Bronchial smooth muscle cell (primary cell): ENCODE data around the gene NIT1. TPM values are rescaled to one million over a fixed set of nuclear protein-coding genes. Genes with fewer than 3 reads are reported as not detected.

ENCODE experiments used
- total RNA-seq: library from RNA; depleted of rRNA; stranded (reverse); fragments of >200 nt; gene quantifications from 2 replicates; pipeline ENCODE4 v1.2.1, GENCODE V29; 2014

Gene NIT1, protein sequence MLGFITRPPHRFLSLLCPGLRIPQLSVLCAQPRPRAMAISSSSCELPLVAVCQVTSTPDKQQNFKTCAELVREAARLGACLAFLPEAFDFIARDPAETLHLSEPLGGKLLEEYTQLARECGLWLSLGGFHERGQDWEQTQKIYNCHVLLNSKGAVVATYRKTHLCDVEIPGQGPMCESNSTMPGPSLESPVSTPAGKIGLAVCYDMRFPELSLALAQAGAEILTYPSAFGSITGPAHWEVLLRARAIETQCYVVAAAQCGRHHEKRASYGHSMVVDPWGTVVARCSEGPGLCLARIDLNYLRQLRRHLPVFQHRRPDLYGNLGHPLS
- total RNA-seq: 22.0 and 22.2 TPM in 2 replicates

DNA sequence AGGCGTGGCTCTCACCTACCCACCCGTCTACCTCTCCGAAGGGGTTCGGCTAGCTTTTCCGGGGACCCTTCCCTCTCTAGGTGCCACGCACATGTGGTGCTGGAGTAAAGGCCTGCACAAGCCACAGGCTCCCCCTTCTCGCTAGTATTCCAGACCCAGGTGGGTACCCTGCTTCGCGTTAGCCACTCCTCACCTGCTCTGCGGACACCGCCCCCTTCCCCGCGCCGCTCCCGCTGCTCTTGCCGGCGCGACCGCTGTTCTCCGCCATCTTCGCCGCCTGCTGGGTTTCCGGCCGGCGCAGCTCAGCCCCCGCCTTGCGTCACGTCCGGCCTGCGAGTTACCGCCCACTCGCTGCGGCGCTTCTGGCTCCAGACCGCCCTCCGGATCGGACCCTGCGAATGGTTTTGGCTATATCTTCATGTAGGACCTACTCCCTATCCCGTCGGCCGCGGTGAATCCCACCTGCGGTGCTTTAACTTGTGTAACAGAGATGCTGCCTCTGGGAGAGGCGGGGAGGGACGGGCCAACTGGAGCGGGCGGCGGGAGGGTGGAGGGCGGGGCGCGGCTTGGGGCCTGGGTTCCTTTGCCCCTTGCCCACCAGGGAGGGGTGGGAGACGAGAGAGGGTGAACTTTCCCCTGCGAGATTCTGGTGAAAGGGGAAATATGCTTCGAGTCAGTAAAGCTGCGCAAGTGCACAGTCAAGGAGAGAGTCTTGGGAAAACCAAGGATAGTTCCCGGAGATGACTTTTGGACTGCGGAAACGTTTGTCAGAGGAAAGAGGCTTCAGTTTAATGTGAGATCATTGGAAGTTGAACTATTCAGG is at the start of gene NIT1, which contains the start of gene PFDN2:
NIT1 (plus strand) TSS at position 347 of the 823 bp plus-strand sequence; CDS start at position 419, 72 bp downstream.
PFDN2 (minus strand) TSS at position 279 of the 823 bp plus-strand sequence; CDS start at position 268, 11 bp downstream.

DNA sequence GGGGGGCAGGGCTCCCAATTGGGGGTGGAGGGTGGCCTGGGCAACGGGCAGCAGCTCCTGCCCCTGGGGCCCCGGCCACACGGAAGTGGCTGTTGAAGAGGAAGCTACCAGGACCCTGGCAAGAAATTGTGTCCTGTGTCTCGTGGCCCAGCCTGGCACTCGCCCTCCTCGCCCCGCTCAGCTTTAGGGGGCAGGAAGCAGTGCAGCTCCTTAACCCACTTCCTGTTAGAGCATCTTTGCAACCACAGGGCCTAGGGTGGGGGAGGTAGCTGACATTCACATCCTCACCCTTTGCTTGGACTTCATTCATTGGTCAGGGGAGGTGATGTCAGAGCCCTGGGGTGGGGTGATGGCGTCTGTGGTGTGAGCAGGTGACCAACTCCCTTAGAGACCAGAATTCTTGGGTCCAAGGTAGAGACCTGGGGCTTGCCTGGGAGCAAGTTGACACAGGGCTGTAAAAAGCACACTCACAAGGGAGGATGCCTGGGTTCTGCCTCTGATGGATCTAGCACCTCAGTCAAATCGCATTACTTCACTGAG is 48.1 kb upstream of the NIT1 start, which contains the start of gene ARHGAP30:
ARHGAP30 (minus strand) TSS at position 161 of the 540 bp plus-strand sequence. CDS start 267 bp downstream, outside the sequence.

DNA sequence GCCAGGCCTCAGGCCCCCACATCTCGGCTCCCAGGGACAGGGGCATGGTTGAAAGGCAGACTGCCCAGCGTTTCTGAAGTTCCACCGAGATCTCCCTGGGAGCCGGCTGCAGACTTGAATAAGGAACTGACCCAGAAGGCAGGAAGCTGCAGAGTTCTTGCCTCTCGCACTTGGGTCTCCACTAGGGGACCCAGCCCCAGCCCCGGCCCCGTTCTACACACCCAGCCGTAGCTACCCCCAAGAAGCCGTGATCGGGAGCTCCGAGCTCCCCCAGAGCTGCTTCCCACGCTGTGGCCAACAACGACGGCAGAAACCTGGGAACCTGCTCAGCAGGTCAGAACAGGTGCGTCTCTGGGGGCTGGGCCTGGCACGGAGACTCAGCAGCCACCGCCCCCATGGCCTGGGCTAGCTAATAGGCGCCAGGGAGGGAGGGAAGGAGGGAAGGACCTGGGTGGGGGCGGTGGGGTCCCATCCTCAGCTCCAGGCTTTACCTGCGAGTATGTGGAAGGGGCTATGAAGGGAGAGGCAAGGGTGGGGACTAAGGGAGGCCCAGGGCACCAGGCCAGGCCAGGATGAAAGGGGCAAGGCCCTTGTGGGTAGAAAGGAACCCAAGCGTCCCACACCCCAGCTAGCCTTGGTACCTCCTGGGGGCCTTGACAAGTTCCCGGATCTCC is 28.5 kb upstream of the NIT1 start, which contains the start of gene NECTIN4:
NECTIN4 (minus strand) TSS at position 308 of the 674 bp plus-strand sequence; CDS start at position 46, 262 bp downstream.

DNA sequence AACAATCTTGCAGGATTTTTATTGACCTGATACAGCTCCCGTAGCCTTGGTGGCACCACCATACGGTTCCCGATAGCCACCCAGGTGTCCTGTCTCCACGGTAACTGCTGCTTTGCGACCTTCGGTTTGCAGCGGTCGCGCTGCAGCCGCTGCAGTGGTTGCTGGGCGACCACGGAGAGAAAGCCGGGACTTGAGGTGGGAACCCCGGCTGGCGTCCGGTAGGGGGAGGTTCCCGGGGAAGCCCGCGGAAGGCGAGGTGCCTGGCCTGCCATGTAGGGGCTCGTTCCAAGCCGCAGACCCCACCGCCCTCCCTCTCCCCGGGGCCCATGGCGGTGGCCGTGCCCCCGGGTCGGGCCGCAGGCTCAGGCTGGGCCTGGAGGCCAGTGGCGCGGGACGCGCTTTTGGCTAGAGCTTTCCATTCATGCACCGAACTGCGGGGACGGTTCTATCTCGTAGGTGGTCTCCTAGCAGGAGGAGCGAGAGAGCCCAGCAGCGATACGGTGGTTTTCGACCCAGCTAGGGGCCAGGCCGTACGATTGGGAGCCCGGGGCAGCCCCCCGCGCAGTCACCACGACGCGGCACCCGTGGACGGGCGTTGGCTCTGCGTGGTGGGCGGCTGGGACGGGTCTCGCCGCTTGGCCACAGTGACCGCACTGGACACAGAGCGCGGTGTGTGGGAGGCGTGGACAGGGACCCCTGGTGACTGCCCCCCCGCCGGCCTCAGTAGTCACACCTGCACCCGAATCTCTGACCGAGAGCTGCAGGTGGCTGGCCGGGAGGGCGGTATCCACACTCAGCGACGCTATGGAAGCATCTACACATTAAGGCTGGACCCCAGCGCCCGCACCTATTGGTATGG is 19.5 kb upstream of the NIT1 start, which contains the start of gene KLHDC9:
KLHDC9 (plus strand) TSS at position 152 of the 859 bp plus-strand sequence; CDS start at position 327, 175 bp downstream.

DNA sequence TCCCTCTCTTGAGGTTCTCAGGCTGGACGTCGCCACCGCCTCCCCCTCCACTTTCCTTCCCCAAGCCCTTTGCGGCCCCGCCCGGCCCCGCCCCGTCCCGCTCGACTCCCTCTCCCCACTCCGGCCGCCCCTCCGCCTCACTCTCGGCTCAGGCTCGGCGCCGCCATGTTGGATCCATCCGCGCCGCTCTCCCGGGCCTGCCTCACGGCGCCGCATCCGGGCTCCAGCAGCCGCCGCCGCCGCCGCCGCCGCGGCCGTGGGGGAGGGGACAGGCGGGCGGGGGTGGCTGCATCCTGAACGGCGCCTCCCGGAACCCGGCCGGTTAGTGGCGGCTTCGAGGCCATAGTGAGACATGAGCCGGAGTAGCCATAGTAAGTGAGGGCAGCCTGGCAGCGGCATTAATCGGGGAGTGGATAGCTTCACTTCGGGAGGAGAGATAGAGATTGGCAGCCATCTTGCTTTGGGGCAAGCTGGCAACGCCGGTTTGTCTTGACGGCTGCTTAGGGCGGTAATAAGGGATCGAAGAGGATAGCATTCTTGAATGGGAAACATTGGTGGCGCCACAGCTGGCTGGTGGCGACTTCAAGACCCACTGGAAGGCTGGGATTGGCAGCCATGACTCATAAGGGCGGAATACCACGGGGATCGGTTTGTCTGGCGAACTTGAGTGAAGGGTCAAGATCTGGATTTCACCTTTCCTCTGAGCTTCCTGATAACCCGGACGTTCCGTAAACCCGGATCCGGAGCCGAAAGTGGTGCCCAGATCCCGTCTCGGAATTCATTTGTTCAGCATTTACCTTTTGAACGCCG is 14.7 kb downstream of the NIT1 start, which contains the start of gene DEDD:
DEDD (minus strand) TSS at position 258 of the 810 bp plus-strand sequence. CDS start 8,205 bp downstream, outside the sequence.

DNA sequence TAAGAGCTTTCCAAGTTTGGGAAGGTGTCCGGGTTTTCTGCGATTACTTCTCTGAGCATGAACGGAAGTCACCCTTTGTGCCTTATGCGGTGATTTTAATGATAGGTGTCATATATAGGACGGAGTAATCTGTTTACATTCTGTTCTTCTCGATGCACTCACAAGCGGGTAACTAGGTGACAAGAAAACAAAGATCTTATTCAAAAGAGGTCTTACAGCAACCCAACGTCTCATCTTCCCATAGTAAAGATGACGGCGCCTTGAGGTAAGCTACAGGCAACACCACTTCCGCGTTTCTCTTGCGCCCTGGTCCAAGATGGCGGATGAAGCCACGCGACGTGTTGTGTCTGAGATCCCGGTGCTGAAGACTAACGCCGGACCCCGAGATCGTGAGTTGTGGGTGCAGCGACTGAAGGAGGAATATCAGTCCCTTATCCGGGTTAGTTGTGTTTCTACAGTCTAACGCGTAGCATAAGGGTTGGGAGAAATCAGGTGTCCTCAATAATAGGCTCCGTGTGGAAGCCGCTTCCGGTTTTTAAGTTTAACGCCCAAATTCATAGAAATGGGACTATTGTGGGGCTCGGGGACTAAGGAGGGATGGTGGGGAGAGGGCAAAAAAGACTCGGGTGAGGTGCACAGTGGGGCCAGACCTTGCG is 35.9 kb downstream of the NIT1 start, which contains the start of gene UFC1:
UFC1 (plus strand) TSS at position 297 of the 656 bp plus-strand sequence; CDS start at position 317, 20 bp downstream.

DNA sequence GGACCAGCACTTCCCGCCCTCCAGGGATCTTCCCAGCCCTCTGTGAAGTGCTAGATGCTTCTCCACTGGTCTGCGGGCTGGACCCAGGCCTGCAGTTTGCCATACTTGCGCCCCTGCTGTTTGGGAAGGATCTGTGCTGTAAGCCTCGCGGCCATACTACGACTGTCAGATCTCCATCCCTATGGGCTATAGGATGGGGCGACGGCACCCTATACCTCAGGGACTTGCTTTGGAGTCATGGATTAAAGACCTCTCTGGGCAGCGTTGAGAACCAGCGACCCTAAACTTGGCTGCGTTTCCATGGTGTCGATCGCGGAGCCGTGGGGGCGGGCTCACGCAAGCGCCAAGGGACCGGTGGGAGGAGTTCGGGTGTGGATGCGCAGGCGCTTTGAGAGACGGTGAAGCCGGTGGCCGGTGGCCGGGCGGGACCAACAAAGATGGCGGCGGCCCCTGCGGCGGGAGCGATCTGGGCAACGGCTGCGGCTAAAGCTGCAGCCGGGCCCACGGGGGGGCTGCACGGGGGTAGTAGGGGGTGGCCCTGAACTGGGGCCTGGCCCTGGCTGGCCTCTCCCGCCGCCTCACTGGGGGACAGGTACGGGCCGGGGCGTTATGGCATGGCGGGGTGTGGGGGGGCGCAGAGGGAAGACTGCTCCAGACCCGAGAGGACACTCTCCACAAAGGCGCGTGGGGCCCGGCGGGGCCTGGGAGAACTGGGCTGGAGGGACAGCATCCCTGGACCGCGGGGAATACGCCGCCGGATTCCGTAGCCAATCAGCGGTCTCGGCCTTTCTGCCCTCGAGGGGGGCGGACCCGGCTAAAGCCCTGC is 41.4 kb downstream of the NIT1 start, which contains the start of gene USP21:
USP21 (plus strand) TSS at position 414 of the 826 bp plus-strand sequence. CDS start 1,141 bp downstream, outside the sequence.

DNA sequence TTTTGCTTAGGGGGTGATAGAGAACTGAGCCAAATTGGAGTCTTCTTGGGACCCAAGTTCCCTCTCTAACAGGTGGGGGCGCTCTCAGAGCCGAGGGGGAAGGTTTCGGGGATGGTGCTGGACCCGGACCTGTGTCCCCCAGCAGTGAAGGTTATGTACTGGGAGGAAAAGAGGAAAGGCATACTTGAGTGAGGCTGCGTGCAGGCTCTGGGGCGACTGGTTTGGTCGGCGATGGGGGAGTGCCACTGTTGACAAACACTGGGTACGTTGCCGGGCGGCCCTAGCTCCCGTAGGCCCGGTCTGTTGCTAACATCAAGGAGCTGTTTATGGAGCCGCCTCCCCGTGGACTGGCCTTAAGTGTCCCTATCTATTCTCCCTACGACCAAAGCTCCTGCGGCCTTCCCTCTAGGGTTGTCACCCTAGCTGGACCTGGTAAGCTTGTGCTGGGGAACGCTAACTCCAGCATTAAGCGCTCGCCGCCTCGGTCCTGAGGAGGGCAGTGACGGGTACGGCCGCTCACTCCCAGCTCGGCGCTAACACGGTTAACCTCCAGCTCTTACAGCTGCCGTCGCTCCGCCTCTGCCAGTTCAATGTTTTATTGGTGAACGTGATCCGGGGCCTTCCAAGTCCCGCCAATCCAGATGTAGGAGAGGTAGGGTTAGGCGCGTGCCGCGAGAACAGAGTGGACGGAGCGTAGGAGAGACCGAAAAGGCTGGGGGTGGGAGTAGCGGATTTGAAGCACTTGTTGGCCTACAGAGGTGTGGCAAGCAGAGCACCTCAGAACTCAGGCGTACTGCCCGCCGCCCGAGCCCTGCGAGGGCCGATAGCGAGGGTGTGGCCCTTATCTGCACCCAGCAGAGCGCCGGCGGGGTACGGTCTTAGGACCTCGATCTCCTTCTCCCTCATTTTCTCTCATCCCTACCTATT is 48.1 kb downstream of the NIT1 start, which contains the start of gene PPOX:
PPOX (plus strand) TSS at position 685 of the 927 bp plus-strand sequence. CDS start 422 bp downstream, outside the sequence.

Other genes starting within 250 kb of the NIT1 start
- not detected in 2 replicates for gene ITLN1, start 232.9 kb upstream of the NIT1 start, total RNA-seq
- gene ITLN2, start 163.3 kb upstream of the NIT1 start, total RNA-seq: not detected in 2 replicates
- gene F11R, start 97.0 kb upstream of the NIT1 start, total RNA-seq: 2.2 and 2.5 TPM in 2 replicates
- 0.60 and 15.4 TPM in 2 replicates for gene TSTD1, start 79.1 kb upstream of the NIT1 start, total RNA-seq
- gene USF1, start 72.1 kb upstream of the NIT1 start, total RNA-seq: 85.6 and 125 TPM in 2 replicates
- gene ARHGAP30, start 48.2 kb upstream of the NIT1 start, total RNA-seq: under 0.01 and 0.09 TPM in 2 replicates
- under 0.01 and 0.34 TPM in 2 replicates for gene NECTIN4, start 28.5 kb upstream of the NIT1 start, total RNA-seq
- gene KLHDC9, start 19.7 kb upstream of the NIT1 start, total RNA-seq: 2.0 and 2.3 TPM in 2 replicates
- gene PFDN2, start 68 bp upstream of the NIT1 start, total RNA-seq: 49.8 and 54.0 TPM in 2 replicates
- gene DEDD, start 14.6 kb downstream of the NIT1 start, total RNA-seq: 20.3 and 35.1 TPM in 2 replicates
- 148 and 210 TPM in 2 replicates for gene UFC1, start 35.9 kb downstream of the NIT1 start, total RNA-seq
- 4.8 and 5.5 TPM in 2 replicates for gene USP21, start 41.4 kb downstream of the NIT1 start, total RNA-seq
- gene PPOX, start 48.3 kb downstream of the NIT1 start, total RNA-seq: 8.9 and 12.6 TPM in 2 replicates
- gene B4GALT3, start 59.4 kb downstream of the NIT1 start, total RNA-seq: 9.9 and 11.3 TPM in 2 replicates
- gene ADAMTS4, start 80.9 kb downstream of the NIT1 start, total RNA-seq: 1.1 and 1.4 TPM in 2 replicates
- gene NDUFS2, start 84.3 kb downstream of the NIT1 start, total RNA-seq: 196 and 209 TPM in 2 replicates
- not detected in 2 replicates for gene FCER1G, start 97.2 kb downstream of the NIT1 start, total RNA-seq
- gene APOA2, start 105.5 kb downstream of the NIT1 start, total RNA-seq: not detected in 2 replicates
- 9.0 and 10.9 TPM in 2 replicates for gene TOMM40L, start 108.0 kb downstream of the NIT1 start, total RNA-seq
- not detected in 2 replicates for gene NR1I3, start 120.1 kb downstream of the NIT1 start, total RNA-seq
- gene PCP4L1, start 140.6 kb downstream of the NIT1 start, total RNA-seq: not detected in 2 replicates
- gene MPZ, start 191.9 kb downstream of the NIT1 start, total RNA-seq: 0.77 and 1.4 TPM in 2 replicates
- 17.0 and 23.4 TPM in 2 replicates for gene SDHC, start 196.3 kb downstream of the NIT1 start, total RNA-seq
- gene CFAP126, start 249.8 kb downstream of the NIT1 start, total RNA-seq: not detected in 2 replicates